ENCODE measurements around the gene TK2. TPM values are rescaled to one million over a fixed set of nuclear protein-coding genes. Genes with fewer than 3 reads are reported as not detected.

TK2 gene
- total RNA-seq: 61.6 and 90.7 TPM in 2 replicates

DNA sequence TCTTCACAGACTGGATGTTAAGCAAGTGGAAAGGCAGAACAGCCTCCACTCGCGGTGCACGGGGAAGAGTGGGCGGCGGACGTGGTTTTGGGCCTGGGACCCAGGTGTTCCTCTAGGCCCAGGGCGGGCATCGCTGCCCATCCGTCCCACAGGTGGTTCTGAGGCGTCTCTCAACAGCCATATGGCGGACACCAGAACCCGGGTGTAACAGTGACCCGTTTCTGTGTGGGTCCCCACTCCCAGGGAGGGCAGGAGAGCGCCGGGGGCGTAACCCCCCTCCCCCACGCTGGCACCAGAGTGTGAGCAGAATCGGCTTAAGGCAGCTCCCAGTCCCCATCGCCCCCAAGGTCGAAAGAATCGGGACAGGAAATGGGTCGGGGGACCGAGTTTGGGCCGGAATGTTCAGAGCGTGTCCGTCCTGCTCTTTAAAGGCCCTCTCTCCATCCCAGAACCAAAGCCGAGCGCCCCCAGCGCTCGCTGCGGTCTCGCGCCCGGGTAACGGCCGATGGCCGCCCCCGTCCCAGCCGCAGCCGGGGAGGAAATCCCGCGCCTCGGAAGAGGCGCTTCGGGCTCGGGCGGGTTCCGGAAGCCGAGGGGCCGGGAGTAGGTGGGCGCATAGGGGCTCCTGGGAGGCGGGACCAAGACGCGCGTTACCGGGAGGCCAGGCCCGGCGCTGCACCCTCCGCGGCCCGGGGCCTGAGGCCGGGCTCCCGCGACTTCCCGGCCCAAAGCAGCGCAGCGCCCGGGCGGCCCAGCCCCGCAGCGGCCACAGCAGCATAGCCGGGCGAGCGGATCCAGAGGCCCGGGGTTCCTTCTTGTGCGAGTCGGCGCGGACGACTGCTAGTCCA is at the start of gene TK2:
TK2 (minus strand) TSS at position 839 of the 848 bp plus-strand sequence; CDS start at position 778, 61 bp downstream.

GRCh38 chr16:66578651-66579531 is 29.0 kb upstream of the TK2 start, which contains the start of gene CMTM2:
Gene CMTM2 (plus strand): TSS chr16:66579463. CDS start chr16:66579608, 145 bp downstream.

DNA sequence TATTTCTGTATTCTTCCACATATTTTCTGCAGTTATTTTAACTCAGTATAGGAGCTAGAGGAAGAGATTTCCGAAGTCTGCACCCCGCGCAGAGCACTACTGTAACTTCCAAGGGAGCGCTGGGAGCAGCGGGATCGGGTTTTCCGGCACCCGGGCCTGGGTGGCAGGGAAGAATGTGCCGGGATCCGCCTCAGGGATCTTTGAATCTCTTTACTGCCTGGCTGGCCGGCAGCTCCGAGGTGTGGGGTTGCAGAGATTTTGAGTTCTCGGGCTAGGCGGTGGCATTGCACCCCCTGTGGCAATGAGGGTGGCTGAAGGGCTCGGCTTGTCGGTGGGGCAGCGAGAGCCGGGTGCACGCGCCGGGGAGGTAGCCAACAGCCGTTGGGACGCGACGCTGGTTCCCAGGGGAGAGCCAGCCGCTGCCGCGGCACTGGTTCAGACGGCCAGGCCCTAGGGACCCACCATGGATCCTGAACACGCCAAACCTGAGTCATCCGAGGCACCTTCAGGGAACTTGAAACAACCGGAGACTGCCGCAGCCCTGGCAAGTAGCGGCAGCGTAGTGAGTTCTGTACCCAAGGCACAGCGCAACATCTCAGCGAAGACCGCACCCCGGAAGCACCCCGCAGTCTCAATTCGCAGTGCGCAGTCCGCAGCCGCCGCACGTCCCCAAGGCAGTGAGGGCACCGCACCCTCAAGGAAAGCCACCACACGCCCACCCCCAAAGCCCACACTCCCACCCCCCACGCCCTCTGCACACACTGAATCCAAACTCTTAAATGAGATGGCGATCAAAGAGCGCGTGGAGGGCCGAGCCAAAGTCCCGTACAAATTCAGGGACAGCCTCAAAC is 16.4 kb upstream of the TK2 start, which contains the start of gene CMTM1:
CMTM1 (plus strand) TSS at position 389 of the 851 bp plus-strand sequence; CDS start at position 464, 75 bp downstream.

GRCh38 chr16:66552286-66553177 is 2.6 kb upstream of the TK2 start, which contains the start of gene CKLF:
Gene CKLF (plus strand): TSS chr16:66552576. CDS start chr16:66552716, 140 bp downstream.

Other genes with a start within 250 kb of the TK2 start
- 2.5 and 3.6 TPM in 2 replicates for gene CDH5, start 183.4 kb downstream of the TK2 start, total RNA-seq
- gene BEAN1, start 122.8 kb downstream of the TK2 start, total RNA-seq: 0.07 and 0.13 TPM in 2 replicates
- 34.6 and 40.3 TPM in 2 replicates for gene CKLF, start 2.5 kb upstream of the TK2 start, total RNA-seq
- 2.1 and 2.2 TPM in 2 replicates for gene CMTM1, start 16.3 kb upstream of the TK2 start, total RNA-seq
- not detected in 2 replicates for gene CMTM2, start 29.3 kb upstream of the TK2 start, total RNA-seq
- 11.9 and 17.4 TPM in 2 replicates for gene CMTM3, start 54.6 kb upstream of the TK2 start, total RNA-seq
- gene CMTM4, start 146.6 kb upstream of the TK2 start, total RNA-seq: 24.0 and 31.8 TPM in 2 replicates
- 165 and 178 TPM in 2 replicates for gene DYNC1LI2, start 201.5 kb upstream of the TK2 start, total RNA-seq

All from smooth muscle cell of the pulmonary artery (primary cell).